Keratinocyte (primary cell): ENCODE results near the gene DNAJC18.

Source experiments
- EZH2 ChIP-seq: IDR thresholded peaks from one replicate; pipeline ENCODE4 v1.6.1; 2012; ENCODE audit warnings: inconsistent platforms, mild to moderate bottlenecking, low read length, moderate library complexity
- TF ChIP-seq, protein P1 (sequence below), 3 experiments: IDR thresholded peaks in 1 of 3; conservative IDR thresholded peaks in 1 of 3; optimal IDR thresholded peaks in 1 of 3; 2 replicates in 2 of 3; 3 replicates in 1 of 3; pipeline versions ENCODE3 to v1.5.1; 2011; ENCODE audit warnings: low read length in 3 of 3, mild to moderate bottlenecking in 3 of 3, moderate library complexity in 2 of 3, control low read depth in 1 of 3, inconsistent platforms in 1 of 3; ENCODE audit not compliant: insufficient read depth in 2 of 3; ENCODE audit errors: extremely low read depth in 1 of 3

DNA sequence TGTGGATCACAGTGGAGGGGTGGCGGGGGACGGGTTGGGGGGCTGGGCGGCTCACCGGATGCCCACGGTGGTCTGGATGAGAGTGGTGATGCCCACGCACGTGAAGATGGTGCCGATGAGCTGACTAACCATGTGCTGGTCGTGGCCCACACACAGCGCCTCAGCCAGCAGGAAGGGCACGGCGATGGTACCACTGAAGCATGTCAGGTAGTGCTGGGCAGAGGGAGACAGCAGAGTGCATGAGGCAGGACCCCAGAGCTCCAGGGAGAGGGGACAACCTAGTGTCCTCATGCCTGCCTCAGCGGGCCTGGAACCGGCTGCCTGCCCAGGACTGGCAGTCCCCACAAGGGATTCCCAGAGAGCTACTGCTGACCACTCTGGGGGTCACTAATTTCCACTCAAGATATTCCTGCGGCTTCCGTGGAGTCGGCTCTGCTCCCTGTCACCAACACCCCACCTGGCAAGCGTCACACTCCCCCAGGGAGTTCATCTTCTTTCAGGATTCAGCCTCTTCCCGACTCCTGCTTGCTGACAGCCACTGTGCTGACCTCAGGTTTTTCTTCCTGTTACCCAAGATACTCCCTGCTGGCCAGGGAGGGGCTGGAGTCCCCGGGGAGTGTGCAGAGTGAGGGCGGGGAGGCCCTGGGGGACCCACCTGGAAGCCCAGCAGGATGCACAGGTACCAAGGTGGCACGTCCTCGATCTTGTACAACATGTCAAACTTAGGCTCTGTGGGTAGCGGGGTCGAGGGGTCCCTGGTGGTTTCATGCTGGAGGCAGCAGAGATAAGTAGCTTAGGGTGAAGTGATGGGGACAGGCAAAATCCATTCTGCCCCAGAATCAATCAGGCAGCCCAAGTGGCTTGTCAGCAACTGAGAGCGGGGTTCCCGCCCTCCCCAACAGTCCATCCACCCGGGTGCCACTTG lies 57.2 kb downstream of the DNAJC18 start:
- TF ChIP-seq, protein P1, sequence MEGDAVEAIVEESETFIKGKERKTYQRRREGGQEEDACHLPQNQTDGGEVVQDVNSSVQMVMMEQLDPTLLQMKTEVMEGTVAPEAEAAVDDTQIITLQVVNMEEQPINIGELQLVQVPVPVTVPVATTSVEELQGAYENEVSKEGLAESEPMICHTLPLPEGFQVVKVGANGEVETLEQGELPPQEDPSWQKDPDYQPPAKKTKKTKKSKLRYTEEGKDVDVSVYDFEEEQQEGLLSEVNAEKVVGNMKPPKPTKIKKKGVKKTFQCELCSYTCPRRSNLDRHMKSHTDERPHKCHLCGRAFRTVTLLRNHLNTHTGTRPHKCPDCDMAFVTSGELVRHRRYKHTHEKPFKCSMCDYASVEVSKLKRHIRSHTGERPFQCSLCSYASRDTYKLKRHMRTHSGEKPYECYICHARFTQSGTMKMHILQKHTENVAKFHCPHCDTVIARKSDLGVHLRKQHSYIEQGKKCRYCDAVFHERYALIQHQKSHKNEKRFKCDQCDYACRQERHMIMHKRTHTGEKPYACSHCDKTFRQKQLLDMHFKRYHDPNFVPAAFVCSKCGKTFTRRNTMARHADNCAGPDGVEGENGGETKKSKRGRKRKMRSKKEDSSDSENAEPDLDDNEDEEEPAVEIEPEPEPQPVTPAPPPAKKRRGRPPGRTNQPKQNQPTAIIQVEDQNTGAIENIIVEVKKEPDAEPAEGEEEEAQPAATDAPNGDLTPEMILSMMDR (optimal IDR thresholded peaks at IDR 0.05 in 1 of 3, IDR thresholded peaks at IDR 0.05 in 1 of 3, conservative IDR thresholded peaks at IDR 0.05 in 1 of 3; ENCODE audit: extremely low read depth in 1 of 3, insufficient read depth in 2 of 3, low read length in 3 of 3), result no peak
- no peak for TF ChIP-seq EZH2
